ENCODE results near the gene GALNT1. TPM values are rescaled to one million over a fixed set of nuclear protein-coding genes. Genes with fewer than 3 reads are reported as not detected.

GALNT1 gene
- total and polyA plus RNA-seq, 10 of the 15 experiments (the other 5 are each of a cell fraction or from before 2014, with no cell fraction given): 8.0 to 53.7 (median 29.9) TPM

GRCh38 chr18:35661483-35662146 lies 80.1 kb downstream of the GALNT1 start:
- Histone ChIP-seq H3K36me3 (ENCODE audit: control insufficient read depth in 2 of 2, insufficient read depth in 2 of 2, low read length in 1 of 2) (peaks cover 0 to 8% of the 10 kb centered on the region in 2 experiments; a peak in 3 of 4 replicates), H3K4me2 (ENCODE audit: control insufficient read depth, insufficient read depth) (no peak overlapping the region), H3K9me3 (replicated peaks; ENCODE audit: control insufficient read depth, insufficient read depth, low read length) (no peaks in the 10 kb centered on the region), H3K79me2 (ENCODE audit: control insufficient read depth, insufficient read depth, low read length) (no peaks in the 10 kb centered on the region), H3K27me3 (replicated peaks in 1 of 2; ENCODE audit: control insufficient read depth in 2 of 2, insufficient read depth in 2 of 2, low read length in 1 of 2) (no peaks in the 10 kb centered on the region), H3K9ac (ENCODE audit: control insufficient read depth, insufficient read depth, low read length) (no peak overlapping the region), H2AFZ (ENCODE audit: control insufficient read depth, low read depth, low read length) (0 out of 2 replicates have a peak overlapping the region, but pooled peaks have one; percentile 16), H3K27ac (ENCODE audit: control insufficient read depth, insufficient read depth) (peak overlapping the region; percentile 28; the same call in 1 of the 2 replicates), H4K20me1 (ENCODE audit: control insufficient read depth, insufficient read depth) (no peaks in the 10 kb centered on the region), H3K4me1 (ENCODE audit: control insufficient read depth, insufficient read depth, low read length) (peaks cover 7% of the 10 kb centered on the region; the same call in 1 of the 2 replicates), H3K4me3 (no peak overlapping the region)
- intact Hi-C loops (cut with micrococcal nuclease; ENCODE audit: unreplicated experiment) (loop anchor here (10.0 kb wide), 1 partner anchor 77 kb away; the partner anchor contains the start of gene GALNT1), in situ Hi-C loops (cut with MboI) (no loop called here)
- no peak for TF ChIP-seq PBX3 (IDR thresholded peaks at IDR 0.05; ENCODE audit: insufficient replicate concordance, low read depth, low read length)
- 0 out of 2 replicates have a peak, but pooled peaks have one; percentile 33 for TF ChIP-seq RAD21 (IDR thresholded peaks at IDR 0.05; ENCODE audit: insufficient read depth, low read depth, low read length)
- TF ChIP-seq, protein P1, sequence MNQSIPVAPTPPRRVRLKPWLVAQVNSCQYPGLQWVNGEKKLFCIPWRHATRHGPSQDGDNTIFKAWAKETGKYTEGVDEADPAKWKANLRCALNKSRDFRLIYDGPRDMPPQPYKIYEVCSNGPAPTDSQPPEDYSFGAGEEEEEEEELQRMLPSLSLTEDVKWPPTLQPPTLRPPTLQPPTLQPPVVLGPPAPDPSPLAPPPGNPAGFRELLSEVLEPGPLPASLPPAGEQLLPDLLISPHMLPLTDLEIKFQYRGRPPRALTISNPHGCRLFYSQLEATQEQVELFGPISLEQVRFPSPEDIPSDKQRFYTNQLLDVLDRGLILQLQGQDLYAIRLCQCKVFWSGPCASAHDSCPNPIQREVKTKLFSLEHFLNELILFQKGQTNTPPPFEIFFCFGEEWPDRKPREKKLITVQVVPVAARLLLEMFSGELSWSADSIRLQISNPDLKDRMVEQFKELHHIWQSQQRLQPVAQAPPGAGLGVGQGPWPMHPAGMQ (IDR thresholded peaks at IDR 0.05; ENCODE audit: borderline replicate concordance): no peak
- no peak for TF ChIP-seq POLR2AphosphoS5 (IDR thresholded peaks at IDR 0.05; ENCODE audit: low read length)
- TF ChIP-seq IKZF2 (IDR thresholded peaks at IDR 0.05): no peak
- TF ChIP-seq, protein P2, sequence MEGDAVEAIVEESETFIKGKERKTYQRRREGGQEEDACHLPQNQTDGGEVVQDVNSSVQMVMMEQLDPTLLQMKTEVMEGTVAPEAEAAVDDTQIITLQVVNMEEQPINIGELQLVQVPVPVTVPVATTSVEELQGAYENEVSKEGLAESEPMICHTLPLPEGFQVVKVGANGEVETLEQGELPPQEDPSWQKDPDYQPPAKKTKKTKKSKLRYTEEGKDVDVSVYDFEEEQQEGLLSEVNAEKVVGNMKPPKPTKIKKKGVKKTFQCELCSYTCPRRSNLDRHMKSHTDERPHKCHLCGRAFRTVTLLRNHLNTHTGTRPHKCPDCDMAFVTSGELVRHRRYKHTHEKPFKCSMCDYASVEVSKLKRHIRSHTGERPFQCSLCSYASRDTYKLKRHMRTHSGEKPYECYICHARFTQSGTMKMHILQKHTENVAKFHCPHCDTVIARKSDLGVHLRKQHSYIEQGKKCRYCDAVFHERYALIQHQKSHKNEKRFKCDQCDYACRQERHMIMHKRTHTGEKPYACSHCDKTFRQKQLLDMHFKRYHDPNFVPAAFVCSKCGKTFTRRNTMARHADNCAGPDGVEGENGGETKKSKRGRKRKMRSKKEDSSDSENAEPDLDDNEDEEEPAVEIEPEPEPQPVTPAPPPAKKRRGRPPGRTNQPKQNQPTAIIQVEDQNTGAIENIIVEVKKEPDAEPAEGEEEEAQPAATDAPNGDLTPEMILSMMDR (IDR thresholded peaks at IDR 0.05 in 2 of 3, conservative IDR thresholded peaks at IDR 0.05 in 1 of 3; ENCODE audit: control insufficient read depth in 2 of 3, extremely low read depth in 1 of 3, insufficient read depth in 1 of 3, low read depth in 3 of 3, low read length in 3 of 3): peak in 1 of 3 experiments; percentile 30; a peak in 1 of 6 replicates
- no TSS peak for BruUV-seq (replicated peaks)
- ATAC-seq (peak; percentile 71), FAIRE-seq (no peak), DNase-seq (ENCODE audit: low read depth, low spot score) (no peak)
- POLR2A ChIA-PET: no interaction called here
- SMC1A ChIA-PET (ENCODE audit: uncharacterized antibody, unreplicated experiment): interaction anchor here (0.7 to 1.4 kb wide), 12 partner anchors 13 to 277 kb away, joined by 3 to 6 read pairs (median 3); no protein-coding TSS in a partner anchor
- RAD21 ChIA-PET (ENCODE audit: unreplicated experiment): no interaction called here
- 59% methylated on average over 5 of the region's 5 CpGs for WGBS (ENCODE audit: insufficient coverage, insufficient replicate concordance, low lambda C conversion rate, missing lambda C conversion rate)
- CTCF ChIA-PET: interaction anchor here (0.5 to 1.1 kb wide), 5 partner anchors 79 to 622 kb away, joined by 3 to 5 read pairs (median 3); no protein-coding TSS in a partner anchor
